Activated CD4-positive, alpha-beta T cell treated with anti-CD3 and anti-CD28 coated beads, Interleukin-2, amount 50 U/mL, for 4 hours (primary cell): Measurements from ENCODE around the gene DDT.
A peak's percentile ranks its signal among the peaks of the same experiment; 100 is the strongest.
"Not testable (repeated sequence)": the region's sequence is repeated elsewhere in the genome, so short reads cannot be mapped to it uniquely, and the experiment has no call there.

Experiments used
- DNase-seq, 2 experiments: peaks; one replicate each; pipeline ENCODE4 v3.0.0-alpha.2; 2020

DDT gene

GRCh38 chr22:23986538-23987178 lies 12.4 kb upstream of the DDT start:
- not testable (repeated sequence) for DNase-seq

GRCh38 chr22:23986089-23986488 lies 11.8 kb upstream of the DDT start:
- DNase-seq: not testable (repeated sequence)

DNA sequence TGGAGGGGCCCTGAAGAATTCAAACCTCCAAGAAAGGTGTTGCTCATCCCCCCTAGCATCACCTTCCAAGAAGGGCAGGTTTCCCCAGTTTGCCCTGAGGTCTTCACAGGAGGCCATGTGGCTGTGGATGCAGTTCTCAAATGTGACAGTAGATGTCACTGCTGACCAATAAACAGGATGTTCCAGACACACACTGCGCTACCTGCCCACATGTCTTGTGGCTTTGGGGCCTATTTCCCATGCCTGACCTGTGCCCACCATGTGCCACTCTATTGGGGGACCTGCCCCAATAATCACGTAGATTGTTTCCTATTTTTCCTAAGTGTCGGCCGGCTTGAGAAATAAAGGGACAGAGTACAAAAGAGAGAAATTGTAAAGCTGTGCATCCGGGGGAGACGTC lies 10.2 kb upstream of the DDT start:
- peak; percentile 66 to 68 for DNase-seq

DNA sequence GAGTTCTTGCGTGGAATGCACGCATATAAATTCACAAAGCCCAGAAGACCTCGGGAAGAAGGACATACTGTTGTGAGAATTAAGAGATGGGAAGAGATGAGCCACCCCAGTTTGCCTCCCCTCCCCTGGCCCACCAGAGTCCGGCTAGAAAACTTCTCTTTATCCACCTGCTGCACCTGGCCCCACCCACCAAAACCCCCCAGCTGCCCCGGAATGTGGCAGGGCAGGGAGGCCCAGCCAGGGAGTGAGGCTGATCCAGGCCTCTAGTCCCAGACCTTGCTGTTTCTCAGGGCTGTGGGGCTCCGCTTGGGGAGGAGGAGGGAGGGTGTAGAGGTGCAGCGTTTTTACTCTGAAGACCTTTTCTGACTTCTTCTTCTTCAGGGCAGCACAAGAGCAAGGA lies 6.3 kb upstream of the DDT start:
- not testable (repeated sequence) for DNase-seq

- not testable (repeated sequence) for DNase-seq
Observed at GRCh38 chr22:23979557-23980240, 5.5 kb upstream of the DDT start, which contains the start of gene GSTT2. TSS of gene GSTT2 (plus strand) at chr22:23980134.

- not testable (repeated sequence) for DNase-seq
Observed at GRCh38 chr22:23977304-23977703, 3.1 kb upstream of the DDT start.

- not testable (repeated sequence) for DNase-seq
Observed at GRCh38 chr22:23974836-23975352, 653 bp upstream of the DDT start.

DNA sequence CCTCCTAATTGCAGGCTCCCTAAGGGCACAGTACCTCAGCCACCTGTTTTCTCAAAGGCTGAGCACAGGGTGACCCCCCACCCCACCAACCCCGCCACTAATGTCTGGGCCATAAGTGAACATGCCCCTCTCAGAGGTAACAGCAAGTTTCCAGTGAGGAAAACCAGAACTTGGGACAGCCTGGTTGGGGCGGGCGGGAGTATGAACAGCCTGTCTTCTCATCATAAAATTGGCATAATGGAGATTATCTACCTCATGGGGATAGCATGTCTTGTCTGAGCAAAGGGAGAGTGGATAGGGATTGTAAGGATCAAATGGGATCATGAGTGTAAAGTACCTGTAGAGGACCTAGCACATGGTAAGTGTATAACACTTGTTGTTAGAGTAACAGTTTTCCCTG lies 2.3 kb downstream of the DDT start:
- DNase-seq: not testable (repeated sequence)

DNA sequence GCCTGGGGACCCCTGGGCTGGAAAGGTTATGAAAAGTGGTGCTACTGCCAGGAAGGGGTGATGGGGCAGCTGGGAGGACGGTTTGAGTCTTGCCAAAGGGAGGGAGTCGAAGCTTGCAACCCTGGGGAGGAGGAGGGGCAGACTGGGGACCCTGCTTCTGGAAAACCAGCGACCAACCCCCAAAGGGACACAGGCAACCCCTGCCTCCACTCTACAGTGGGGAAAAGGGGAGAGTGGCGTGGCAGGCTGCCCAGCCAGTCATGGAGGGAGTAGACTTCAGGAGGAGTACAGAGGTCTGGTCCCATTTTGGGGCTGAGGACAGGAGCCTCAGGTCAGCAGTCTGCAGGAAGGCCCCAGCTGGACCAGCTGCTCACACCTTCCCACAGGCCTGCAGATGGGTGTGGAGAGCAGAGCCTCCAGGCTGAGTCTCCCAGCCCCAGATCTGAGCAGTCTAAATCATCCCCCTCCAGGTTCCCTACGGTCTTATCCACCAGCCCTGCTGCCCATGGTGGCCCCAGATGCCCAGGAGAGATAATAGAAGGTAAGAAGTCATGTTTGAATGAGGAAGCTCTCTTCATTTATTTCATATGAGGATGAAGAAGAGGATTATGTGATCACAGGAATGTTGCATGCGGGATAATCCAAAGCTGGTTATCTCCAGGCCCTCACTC lies 3.3 kb downstream of the DDT start:
- no peak for DNase-seq

DNA sequence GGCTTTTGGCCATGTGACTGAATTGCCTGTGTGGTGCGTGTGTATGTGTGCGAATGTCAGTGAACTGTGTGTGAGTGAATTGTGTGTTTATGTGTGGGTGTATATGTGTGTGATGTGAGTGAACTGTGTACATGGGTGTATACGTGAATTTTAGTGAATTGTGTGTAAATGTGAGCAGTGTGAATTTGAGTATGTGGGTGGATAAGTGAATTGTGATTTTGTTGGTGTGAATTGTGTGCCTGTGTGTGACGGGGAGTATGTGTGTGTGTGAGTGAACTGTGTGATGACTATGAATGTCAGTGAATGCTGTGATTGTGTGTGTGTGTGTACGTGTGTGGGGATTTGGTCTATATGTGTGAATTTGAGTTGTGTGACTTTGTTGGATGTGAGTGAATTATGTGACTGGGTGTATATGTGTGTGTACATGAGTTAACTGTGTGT lies 4.0 kb downstream of the DDT start:
- no peak for DNase-seq

GRCh38 chr22:23969071-23969470 lies 5.2 kb downstream of the DDT start:
- no peak for DNase-seq

GRCh38 chr22:23966568-23966967 lies 7.7 kb downstream of the DDT start, which contains the start of gene DDTL:
TSS of gene DDTL (plus strand) at chr22:23966888. CDS start at chr22:23966915, 27 bp downstream.
- DNase-seq: not testable (repeated sequence)

DNA sequence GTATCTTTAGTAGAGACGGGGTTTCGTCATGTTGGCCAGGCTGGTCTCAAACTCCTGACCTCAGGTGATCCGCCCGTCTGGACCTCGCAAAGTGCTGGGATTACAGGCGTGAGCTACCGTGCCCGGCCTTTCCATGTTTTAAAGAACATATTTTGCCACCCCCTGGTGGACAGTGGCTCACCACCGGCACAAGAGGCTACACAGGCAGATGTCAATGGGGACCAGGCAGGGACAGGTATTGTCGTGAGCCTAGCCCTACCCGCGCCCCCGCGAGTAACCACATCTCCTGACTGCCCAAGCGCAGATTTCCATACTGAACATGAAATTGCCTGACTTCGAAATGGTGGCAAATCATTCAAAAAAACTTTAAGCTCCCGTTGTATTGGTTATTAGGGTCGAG lies 8.1 kb downstream of the DDT start:
- not testable (repeated sequence) for DNase-seq

- DNase-seq: not testable (repeated sequence)
Observed at GRCh38 chr22:23961084-23961771, 13.0 kb downstream of the DDT start, which contains the start of gene GSTT2B. TSS of gene GSTT2B (minus strand) at chr22:23961195. CDS start at chr22:23961131, 64 bp downstream.

GRCh38 chr22:23956301-23956900 lies 17.8 kb downstream of the DDT start:
- DNase-seq: peak; percentile 73 to 80

- not testable (repeated sequence) for DNase-seq
Observed at GRCh38 chr22:23955886-23956285, 18.4 kb downstream of the DDT start.

GRCh38 chr22:23954991-23955305 lies 19.3 kb downstream of the DDT start:
- not testable (repeated sequence) for DNase-seq

DNA sequence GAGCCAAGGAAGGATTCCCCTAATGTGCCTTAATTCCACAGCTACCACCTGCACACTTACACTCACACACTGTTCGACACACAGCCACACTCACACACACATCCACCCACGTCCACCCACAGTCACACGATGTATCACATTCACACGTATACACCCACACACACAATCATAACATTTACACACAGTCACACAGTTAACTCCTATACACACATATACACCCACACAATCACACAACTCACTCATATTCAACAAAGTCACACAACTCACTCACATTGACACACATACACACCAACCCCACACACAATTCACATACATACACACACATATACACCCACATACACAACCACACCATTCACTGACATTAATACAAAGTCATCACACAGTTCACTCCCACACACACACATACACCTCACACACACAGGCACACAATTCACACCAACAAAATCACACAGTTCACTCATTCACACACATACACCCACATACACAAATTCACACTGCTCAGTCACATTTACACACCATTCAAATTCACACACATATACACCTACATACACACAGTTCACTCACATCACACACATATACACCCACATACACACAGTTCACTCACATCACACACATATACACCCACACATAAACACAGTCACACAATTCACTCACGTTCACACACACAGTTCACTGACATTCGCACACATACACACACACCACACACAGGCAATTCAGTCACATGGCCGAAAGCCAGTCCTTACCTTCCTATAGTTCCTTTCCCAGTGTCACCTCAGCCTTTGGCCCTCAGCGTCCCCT lies 19.8 kb downstream of the DDT start:
- DNase-seq: not testable (repeated sequence)

DNA sequence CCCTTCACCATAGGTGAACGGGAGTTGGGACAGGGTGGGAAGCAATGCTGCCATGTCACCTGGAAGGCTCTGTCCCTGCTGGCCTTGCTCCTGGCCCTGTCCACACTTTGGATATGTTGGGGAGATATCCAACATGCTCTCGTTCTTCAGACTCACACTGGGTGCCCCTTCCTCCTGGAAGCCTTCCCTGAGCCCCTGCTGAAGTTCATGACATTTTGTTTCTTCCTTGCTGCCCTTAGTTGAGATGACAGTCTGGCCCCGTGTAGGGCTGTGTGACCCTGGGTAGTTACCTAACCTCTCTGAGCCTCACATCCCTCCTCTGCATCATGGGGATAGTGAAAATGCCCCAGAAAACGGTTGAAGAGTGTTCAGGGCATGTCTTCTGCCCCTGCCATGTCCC lies 20.8 kb downstream of the DDT start:
- DNase-seq: not testable (repeated sequence)

- not testable (repeated sequence) for DNase-seq
Observed at GRCh38 chr22:23952794-23953405, 21.3 kb downstream of the DDT start.

DNA sequence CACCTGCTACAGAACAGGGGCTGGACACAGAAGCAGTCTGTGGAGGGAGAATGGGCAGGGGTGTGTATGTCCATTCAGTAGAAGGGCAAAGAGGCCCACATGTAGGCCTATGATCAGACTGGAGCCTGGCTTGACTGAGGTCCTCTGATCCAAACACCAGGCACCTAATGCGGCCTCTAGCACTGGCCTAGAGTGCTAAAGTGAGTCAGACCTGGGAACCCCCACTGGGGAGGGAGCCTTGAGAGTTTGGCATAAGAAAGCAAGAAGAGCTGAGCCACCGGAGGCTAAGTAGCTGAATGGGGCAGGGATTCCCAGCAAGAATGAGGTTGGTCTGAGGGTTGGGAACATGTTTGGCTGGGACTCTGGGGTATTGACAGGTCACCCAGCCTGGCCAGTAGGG lies 22.9 kb downstream of the DDT start:
- DNase-seq: not testable (repeated sequence)
